Right atrium auricular region (tissue), 2 donors: ENCODE data around the gene LMBRD2. TPM values are rescaled to one million over a fixed set of nuclear protein-coding genes. Genes with fewer than 3 reads are reported as not detected.

ENCODE experiments used
- DNase-seq: peaks from one replicate; pipeline ENCODE4 v3.0.0-alpha.2; 2019; ENCODE audit warnings: low spot score
- H3K27ac ChIP-seq, 2 donors: fragments of 200-600 bp; sonication (generic); 1 replicate in 1 of 2; 2 replicates in 1 of 2; pipeline ENCODE4 v1.5.1; 2016 to 2019
- H3K27me3 ChIP-seq, 2 donors: fragments of 200-600 bp; sonication (generic); one replicate each; pipeline versions ENCODE4 v1.5.1 to v1.6.0; 2017 to 2019
- H3K36me3 ChIP-seq: fragments of 200-600 bp; sonication (generic); one replicate; pipeline ENCODE4 v1.5.1; 2016
- H3K4me1 ChIP-seq, 2 donors: fragments of 200-600 bp; sonication (generic); one replicate each; pipeline versions ENCODE4 v1.5.1 to v1.6.0; 2017 to 2019
- H3K4me3 ChIP-seq, 2 donors: fragments of 200-600 bp; sonication (generic); 1 replicate in 1 of 2; 2 replicates in 1 of 2; pipeline ENCODE4 v1.5.1; 2017 to 2019; ENCODE audit warnings: mild to moderate bottlenecking in 1 of 2, moderate library complexity in 1 of 2
- H3K9me3 ChIP-seq, 2 donors: fragments of 200-600 bp; sonication (generic); one replicate each; pipeline ENCODE4 v1.5.1; 2019
- CTCF ChIP-seq, 2 donors: fragments of 200-600 bp; sonication (generic); IDR thresholded peaks; one replicate each; pipeline ENCODE4 v1.5.1; 2019; ENCODE audit warnings: antibody characterized with exemption in 2 of 2
- total RNA-seq, 2 donors: library from RNA; depleted of rRNA; stranded (reverse); fragments of >200 nt; gene quantifications; one replicate each; pipeline ENCODE4 v1.1.0, GENCODE V29; 2016

LMBRD2 gene
- total RNA-seq, 2 donors from 2014 or later, result 10.5 to 19.9 TPM

GRCh38 chr5:36177154-36177553 lies 25.5 kb upstream of the LMBRD2 start:
- TF ChIP-seq CTCF (IDR thresholded peaks at IDR 0.05), result no peak
- no peaks in the 10 kb centered on the region for H3K27me3 ChIP-seq

GRCh38 chr5:36175043-36175442 lies 23.4 kb upstream of the LMBRD2 start:
- peaks cover 48% of the 10 kb centered on the region for H3K36me3 ChIP-seq
- H3K4me3 ChIP-seq, result no peak overlapping the region
- H3K27ac ChIP-seq, result no peak overlapping the region
- H3K9me3 ChIP-seq, result no peaks in the 10 kb centered on the region
- no peaks in the 10 kb centered on the region for H3K4me1 ChIP-seq
- TF ChIP-seq CTCF (IDR thresholded peaks at IDR 0.05), result no peak
- DNase-seq, result no peak
- H3K27me3 ChIP-seq, result no peaks in the 10 kb centered on the region

More at GRCh38 chr5:36177154-36177553, 25.5 kb upstream of the LMBRD2 start:
- Histone ChIP-seq H3K9me3 (no peaks in the 10 kb centered on the region), H3K4me3 (no peak overlapping the region), H3K4me1 (no peaks in the 10 kb centered on the region), H3K27ac (no peak overlapping the region), H3K36me3 (peaks cover 31% of the 10 kb centered on the region)
- DNase-seq, result no peak

GRCh38 chr5:36174119-36174518 lies 22.4 kb upstream of the LMBRD2 start:
- no peak overlapping the region for H3K4me3 ChIP-seq
- H3K27ac ChIP-seq, result no peak overlapping the region
- H3K27me3 ChIP-seq, result no peaks in the 10 kb centered on the region
- no peak for TF ChIP-seq CTCF (IDR thresholded peaks at IDR 0.05)
- H3K4me1 ChIP-seq, result no peaks in the 10 kb centered on the region
- no peaks in the 10 kb centered on the region for H3K9me3 ChIP-seq
- DNase-seq, result no peak
- H3K36me3 ChIP-seq, result peaks cover 57% of the 10 kb centered on the region

GRCh38 chr5:36173426-36173825 lies 21.7 kb upstream of the LMBRD2 start:
- H3K27ac ChIP-seq, result no peak overlapping the region
- H3K27me3 ChIP-seq, result no peaks in the 10 kb centered on the region
- peaks cover 58% of the 10 kb centered on the region for H3K36me3 ChIP-seq
- no peak for DNase-seq
- no peak for TF ChIP-seq CTCF (IDR thresholded peaks at IDR 0.05)
- no peaks in the 10 kb centered on the region for H3K4me1 ChIP-seq
- H3K4me3 ChIP-seq, result no peak overlapping the region
- H3K9me3 ChIP-seq, result no peaks in the 10 kb centered on the region

- peaks cover 57% of the 10 kb centered on the region for H3K36me3 ChIP-seq
- no peak for TF ChIP-seq CTCF (IDR thresholded peaks at IDR 0.05)
Measured at GRCh38 chr5:36172599-36172998, 20.9 kb upstream of the LMBRD2 start.

GRCh38 chr5:36170832-36171424 lies 19.2 kb upstream of the LMBRD2 start:
- no peak overlapping the region for H3K4me3 ChIP-seq
- no peaks in the 10 kb centered on the region for H3K9me3 ChIP-seq
- no peak for DNase-seq
- no peak for TF ChIP-seq CTCF (IDR thresholded peaks at IDR 0.05)
- H3K36me3 ChIP-seq, result peaks cover 51% of the 10 kb centered on the region
- H3K27ac ChIP-seq, result no peak overlapping the region
- no peaks in the 10 kb centered on the region for H3K4me1 ChIP-seq
- H3K27me3 ChIP-seq, result no peaks in the 10 kb centered on the region

More at GRCh38 chr5:36172599-36172998, 20.9 kb upstream of the LMBRD2 start:
- H3K4me3 ChIP-seq, result no peak overlapping the region
- H3K9me3 ChIP-seq, result no peaks in the 10 kb centered on the region
- no peak overlapping the region for H3K27ac ChIP-seq
- H3K4me1 ChIP-seq, result no peaks in the 10 kb centered on the region
- no peaks in the 10 kb centered on the region for H3K27me3 ChIP-seq
- no peak for DNase-seq
